ENCODE data around the gene BHLHE23.
A peak's percentile ranks its signal among the peaks of the same experiment; 100 is the strongest.

Gene BHLHE23

DNA sequence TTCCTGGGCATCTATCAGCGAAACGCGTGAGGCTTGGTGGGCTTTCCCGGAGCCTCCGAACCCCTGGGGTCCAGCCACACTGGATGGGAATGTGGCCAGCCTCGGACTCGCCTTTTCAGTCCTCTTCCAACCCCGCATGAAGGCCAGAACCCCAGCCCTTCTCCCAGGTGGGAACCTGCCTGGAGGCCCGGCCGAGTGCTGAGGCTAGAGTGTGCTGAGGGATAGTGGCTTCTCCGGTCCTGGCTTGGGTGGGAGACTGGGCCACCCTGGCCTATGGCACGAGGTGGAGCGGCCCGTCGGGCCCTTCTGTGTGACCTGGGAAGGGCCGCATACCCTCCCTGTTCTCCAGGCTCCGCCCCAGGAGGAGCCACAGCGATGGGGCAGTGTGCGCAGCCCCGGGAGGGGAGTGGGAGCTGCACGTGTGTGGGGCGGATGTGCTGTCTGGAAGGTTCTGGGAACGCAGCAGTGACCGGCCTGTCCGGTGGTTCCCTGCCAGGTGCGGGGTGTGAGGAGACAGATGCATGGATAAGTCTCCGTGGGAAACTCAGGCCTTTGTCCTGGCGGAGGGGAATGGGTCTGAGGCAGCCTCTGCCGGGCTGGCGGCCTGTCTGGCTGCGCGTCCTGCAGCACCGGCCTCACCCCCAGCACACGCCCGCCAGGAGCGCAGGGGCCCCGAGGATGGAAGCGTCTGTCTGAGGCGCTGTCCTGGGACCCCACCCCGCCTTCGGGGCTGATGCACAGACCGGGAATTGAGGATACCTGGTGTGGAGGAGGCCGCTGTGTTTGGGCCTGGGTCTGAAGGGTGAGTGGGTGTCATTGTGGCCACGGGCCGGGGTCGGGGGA is 1.1 kb upstream of the BHLHE23 start:
- no peak for DNase-seq

DNA sequence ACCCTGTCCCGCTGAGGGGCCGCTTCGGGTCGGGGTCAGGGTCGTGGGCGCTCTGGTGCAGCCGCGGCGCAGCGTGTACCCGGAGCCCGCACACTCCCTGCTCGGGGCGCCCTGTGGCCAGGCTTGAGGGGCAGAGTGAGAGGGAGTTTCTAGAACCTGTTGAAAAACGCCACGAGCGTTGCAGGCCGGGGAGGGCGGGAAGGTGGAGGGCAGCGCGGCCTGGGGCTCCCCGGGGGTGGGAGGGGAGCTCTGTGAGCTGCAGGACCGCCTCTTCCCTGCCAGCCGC is 539 bp upstream of the BHLHE23 start:
- DNase-seq: no peak

DNA sequence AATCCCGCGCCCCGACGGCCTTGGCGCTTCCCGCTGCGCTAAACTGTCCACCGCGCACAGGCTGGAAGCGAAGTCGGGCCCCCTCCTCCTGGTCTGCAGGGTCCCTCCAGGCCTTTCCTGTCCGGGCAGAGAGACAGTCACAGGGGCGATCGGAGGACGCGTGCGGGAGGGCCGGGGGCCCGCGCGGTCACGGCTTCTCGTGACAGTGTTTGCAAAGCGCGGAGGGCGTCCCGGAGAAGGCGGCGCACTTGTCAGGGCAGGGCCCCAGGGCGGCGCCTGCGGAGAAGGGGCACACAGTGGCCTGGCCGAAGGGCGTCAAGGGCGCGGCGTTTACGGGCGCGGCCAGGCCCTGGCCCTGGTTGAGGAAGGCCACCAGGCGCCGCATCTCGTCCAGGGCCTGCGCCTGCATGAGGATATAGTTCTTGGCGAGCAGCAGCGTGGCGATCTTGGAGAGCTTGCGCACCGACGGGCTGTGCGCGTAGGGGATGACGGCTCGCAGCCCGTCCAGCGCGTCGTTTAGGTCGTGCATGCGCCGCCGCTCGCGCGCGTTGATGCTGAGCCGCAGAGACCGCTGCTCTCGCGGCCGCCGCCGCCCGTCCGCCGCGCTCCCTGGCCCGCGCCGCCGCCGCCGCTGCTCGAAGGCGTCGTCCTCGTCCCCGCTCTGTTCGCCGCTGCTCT is 763 bp downstream of the BHLHE23 start:
- peak; percentile 29 for DNase-seq

DNA sequence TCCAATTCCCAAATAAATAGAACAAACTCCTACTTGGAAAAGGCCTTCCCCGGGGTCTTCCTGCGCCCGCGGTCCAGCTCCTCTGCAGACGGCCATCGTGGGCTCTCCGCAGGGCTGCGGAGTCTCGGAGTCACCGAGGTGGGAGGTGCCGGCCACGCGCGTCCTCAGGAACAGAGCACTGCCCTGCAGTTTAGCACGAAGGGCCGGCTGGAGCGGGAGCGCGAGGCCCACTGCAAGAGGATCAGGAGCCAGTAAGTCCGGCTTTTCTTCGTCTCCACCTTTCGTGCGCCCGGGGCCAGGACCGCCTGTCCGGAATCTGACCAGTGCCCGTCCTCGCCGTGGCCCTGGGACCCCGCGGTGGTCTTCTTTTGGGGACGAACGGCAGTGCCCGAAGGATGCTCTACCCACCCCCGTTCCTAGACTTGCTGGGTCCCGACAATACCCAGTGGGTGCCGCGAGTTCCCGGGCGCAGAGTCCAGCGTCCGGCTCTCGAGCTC is 1.4 kb downstream of the BHLHE23 start:
- no peak for DNase-seq

DNA sequence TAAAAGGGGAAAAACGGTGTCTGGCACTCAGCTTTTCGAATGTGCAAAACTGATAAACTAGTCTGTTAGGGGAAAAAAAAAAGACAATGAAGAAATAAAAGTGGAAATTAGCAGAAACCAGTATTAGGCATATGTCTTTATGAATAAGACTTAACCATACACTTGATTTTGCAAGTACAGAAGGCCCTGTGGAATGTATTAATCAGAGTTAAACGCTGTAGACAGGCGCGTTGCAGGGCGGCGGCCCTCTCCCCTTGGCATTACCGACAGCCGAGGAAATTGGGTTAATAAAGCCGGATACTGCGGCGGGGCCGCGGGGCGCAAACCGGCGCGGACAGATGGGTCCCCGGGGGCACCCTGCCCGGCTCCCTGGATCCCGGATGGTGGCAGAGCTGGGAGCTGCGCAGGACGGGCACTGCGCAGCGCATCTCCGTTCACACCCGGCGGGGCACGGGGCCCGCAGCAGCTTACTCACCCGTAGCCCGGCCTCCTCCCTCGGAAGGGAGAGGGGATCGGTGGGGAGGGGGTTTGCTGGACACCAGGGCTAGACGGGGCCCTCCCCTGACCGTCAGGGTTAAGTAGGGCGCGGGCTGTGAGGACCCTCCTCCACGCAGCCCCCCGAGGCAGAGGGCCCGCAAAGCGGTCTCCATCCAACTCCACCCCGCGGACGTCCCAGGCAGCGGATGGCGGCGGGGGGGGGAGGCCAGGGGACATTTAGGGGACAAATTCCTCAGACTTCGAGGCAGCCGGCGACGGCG is 2.0 kb downstream of the BHLHE23 start:
- DNase-seq: no peak

DNA sequence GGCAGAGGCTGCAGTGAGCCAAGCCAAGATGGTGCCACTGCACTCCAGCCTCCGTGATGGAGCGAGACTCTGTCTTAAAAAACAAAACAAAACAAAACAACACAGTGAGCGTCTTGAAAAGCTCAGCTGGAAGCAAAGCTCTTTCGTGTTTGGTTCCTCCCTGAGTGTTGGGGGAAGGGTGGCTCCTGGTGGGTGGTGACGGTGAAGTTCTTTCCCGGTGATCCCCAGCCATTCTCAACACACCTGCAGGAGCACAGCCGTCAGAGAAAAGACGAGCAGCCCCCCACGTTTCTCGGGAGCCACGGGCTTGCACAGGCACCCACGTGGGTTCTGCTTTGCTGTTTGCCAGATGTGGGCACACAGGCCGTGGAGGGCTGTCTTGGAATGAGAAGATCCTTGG is 3.2 kb downstream of the BHLHE23 start:
- no peak for DNase-seq

DNA sequence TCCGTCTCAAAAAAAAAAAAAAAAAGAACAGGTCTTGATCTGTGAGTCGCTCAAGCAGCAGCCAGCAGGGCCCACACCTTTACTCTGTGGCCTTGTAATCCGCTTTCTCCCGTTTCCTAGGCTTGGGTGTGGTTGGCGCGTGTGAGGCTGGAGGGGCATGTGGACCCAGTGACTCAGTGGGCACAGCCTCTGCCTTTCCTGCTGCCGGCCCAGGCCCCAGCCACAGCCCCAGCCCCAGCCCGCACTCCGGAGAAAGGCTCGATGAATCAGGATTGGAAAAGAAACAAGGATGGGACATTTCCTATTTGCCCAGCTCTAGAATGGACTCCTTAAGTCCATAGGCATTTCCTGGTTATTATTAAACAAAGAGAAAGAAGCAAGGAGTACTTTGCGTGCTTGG is 4.3 kb downstream of the BHLHE23 start:
- DNase-seq: no peak

DNA sequence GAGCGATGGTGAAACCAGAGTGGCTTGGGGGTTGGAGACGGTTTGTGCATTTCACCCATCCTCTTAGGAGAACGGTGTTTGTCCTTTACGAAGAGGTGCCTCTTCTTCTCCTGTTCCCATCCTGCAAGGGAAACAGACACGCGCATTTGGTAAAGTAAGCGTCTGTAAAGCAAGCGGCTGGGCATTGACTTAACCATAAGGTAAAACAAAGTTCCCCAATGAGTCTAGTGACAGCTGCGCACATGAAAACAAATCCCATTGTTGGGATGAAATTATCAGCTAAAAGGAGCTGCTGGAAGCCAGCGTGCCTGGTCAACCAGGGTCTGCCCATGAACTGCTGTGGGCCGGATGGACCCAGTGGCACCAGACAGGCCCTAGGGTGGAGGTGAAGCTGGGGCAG is 5.8 kb downstream of the BHLHE23 start:
- no peak for DNase-seq

DNA sequence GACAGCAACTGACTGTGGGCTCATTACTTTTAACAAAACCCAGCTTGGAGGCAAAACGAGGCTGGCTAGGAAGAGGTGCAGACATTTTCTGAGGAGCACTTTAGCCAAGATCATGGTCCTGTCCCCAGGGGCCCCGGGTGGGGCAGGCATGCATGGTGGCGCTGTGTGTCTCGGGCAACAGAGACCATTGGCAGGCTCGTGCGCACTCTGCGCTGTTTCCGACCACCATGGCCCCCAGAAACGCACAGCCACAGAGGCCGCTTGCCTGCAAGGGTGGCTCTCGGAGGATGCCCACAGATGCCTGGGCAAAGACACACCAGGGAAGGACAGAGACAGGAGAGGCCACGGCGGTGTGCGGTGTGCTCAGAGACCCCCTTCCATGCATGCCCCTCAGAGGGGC is 6.7 kb downstream of the BHLHE23 start:
- no peak for DNase-seq

DNA sequence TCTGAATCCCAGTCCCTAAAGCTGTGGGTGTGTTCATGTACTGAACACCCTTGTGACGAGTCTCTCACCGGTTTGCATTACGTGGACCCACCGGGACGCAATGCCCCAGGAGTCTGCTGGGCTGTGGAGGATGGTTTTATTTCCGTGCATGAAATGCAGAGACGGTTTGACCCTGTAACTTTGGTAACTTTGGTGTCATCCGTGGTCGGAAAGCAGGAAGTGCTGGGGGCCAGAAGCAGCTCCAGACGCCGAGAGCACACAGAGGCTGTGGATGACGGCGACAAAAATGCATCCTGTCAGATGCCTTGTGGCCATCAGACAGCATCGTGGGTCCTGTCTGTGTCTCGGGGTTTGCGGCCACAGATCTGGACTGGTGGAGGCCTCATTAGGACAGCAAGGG is 7.2 kb downstream of the BHLHE23 start:
- DNase-seq: no peak

DNA sequence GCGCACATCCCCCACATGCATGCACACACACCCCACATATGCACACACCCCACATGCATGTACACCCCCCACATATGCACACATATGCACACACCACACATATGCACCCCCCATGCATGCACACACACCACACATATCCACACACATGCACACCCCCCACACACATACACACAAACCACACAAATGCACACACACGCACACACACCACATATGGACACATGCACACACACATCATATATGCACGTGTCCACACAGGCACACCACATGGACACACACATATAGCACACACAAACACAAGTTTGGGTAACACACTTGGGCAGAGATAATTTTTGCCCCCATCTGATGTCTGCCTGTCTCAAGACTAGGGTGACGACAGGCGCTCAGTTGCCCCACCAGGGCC is 8.3 kb downstream of the BHLHE23 start:
- DNase-seq: no peak

DNA sequence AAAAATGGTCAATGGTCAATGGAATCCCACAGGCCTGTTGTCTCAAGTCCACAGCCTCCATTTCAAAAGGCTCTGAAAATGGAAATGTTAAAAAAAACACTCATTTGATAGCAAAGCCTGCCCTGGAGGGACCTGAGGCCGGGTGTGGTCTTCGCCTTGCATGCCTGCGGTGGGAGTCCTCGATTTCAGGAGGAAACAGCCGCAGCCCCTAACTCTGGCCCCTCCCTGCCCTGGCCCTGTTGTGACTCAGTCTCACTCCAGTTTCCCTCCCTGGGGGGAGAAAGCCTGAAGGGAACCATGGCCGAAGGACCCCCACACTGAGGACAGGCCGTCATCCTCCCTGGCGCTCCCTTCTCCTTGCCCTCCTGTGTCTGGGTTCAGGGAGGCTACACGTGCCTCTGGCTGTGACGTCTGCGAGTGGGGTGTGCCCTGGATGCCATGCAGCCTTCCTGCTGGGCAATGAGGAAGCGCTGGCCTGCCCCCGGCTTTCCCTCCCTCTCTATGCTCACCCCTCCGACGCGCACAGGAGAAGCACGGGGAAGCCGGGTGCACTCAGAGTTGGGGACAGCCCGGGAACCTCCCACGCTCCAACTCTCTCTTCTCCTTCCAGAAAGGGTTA is 9.2 kb downstream of the BHLHE23 start:
- DNase-seq: no peak

DNA sequence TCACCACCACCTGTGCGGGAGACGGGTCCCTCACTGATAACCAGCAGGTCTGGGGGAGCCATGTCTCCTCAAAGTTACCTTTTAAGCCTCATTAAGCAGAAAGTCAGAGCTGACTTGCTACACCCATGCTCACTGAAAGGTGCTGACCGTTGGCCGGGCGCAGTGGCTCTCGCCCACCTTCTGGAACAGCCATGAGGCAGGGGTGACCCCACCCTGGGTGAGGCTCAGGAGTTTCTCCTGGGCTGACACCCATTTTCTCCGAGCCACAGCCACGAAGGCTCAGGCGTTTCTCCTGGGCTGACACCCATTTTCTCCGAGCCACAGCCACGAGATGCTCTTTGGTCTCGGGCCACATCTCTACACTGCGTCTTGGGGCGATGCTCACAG is 10.2 kb downstream of the BHLHE23 start:
- no peak for DNase-seq

DNA sequence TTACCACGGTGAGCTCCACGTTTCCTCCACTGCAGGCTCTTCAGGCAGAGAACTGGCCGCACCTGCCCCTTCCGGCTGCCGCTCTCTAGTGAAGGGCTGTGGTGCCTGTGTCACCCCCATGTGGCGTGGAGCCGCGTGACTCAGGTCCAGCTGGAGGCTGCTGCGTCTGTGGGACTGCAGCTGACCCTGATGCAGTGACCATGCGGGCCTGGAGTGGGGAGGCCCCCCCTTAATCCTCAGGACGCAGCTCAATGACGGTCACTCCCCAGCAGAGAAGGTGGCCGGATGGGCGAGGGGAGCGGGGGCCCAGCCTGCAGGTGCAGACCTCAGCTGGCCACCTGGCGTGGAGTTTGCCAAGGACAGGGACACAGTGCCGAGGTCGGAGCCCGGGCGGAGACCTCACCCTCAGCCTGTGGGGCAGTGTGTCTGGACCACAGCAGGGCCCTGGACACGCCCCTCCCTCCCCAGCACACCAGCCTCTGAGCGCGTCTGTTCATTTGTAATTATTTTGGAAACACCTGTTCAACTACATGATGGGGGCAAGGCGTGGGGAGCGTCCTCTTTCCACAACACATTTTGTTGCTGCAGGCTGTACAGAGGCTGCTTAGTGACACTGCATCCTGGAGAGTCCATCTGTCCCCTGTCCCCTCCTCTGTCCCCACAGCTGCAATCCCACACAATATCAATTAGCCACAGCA is 10.7 kb downstream of the BHLHE23 start:
- no peak for DNase-seq

DNA sequence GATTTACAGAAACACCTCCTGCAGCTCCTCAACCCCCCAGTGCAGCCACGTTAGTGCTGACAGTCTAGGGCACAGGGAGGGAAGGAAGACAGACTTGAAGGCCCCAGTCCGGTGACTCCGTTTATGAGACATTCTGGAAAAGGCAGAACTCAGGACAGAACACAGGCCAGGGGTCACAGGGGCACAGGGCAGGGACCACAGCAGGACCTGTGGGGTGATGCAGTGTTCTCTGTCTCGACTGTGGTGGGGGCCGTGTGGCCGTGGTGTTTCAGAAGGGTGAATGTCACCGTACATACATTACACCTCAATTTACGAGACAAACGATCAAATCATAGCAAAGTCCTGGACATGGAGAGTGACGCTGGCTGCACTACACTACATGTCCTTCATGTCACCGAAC is 11.3 kb downstream of the BHLHE23 start:
- DNase-seq: no peak

DNA sequence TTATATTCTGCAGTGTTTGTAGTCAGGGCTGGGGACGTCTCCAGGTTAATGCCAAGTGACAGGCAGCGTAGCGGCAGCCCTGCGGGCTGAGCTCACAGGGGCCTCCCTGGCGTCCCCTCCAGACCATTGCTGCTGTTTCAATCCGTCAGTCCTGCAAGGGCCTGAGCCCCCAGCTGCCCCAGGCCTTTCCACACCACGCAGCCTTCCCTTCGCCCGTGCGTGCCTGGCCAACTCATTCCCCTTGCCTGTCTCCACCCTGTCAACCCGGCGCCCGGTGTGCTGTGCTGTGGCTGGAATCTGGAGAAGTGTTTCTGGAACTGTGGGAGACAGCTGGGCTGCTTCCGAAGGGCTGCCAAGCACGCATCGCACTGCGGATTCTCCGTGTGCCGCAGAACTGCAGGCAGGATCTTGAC is 11.9 kb downstream of the BHLHE23 start:
- no peak for DNase-seq

DNA sequence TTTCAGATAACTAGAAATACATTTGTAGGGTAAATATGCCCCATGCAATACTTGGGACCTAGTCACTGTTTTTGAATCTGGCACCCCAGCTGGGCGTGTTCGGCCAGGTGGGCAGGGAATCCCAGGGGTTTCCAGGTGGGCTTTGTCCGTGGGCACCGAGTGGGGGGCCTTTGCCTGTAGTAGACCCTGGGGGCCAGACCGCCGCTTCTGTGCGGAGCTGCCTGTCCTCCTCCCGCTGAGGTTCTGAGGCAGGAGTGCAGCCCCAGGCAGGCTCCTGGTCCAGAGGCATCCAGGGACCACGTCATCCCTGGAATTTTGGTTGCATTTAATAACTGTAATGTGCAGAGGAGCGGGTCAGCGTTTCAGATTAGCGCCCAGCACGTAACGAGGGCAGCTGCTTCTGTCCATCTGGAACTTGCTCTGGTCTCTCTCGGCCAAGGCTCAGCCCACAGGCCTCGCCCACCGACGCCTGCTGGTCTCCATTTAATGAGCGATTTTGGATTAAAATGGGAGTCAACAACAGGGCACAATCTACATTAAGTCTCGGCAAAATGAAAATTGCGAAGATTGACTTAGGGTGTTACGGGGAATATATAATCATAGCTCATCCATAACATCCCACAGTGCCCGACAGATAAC is 12.8 kb downstream of the BHLHE23 start:
- no peak for DNase-seq

DNA sequence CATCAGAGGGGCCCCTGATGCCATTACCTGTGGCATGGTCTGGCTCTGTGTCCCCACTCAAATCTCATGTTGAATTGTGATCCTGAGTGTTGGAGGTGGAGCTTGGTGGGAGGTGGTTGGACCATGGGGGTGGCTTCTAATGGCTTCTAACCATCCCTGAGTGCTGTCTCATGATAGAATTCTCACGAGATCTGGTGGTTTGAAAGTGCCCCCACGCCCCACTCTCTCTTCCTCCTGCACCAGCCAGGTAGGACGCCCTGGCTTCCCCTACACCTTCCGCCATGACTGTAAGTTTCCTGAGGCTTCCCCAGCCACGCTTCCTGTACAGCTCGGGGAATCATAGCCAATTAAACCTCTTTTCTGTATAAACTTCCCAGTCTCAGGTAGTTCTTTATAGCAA is 14.9 kb downstream of the BHLHE23 start:
- no peak for DNase-seq

DNA sequence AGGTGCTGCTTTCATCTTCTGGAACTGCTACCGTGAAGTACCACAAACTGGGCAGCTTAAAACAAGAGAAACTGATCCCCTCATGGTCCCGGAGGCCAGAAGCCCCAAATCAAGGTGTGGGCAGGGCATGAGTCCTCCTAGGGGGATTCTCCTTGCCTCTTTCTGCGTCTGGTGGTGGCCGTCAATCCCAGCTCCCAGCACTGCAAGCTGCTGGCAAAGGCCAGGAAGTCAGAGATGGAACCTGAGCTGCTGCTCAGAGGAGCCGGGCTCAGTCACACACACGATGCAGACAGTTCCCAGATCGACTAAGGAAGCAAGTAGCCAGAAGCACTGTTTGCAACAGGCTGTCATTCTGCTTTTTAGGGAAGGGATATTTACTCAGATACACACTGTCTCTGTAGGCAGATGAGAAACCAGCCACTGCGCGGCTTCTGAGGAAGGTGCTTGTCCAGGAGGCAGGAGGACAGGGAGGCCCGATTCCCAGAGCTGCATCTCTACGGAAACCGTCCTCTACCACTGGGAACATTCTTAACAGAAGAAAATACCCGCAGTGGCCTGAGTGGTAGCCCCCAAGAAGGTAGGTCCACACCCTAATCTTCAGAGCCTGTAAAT is 15.5 kb downstream of the BHLHE23 start:
- no peak for DNase-seq

DNA sequence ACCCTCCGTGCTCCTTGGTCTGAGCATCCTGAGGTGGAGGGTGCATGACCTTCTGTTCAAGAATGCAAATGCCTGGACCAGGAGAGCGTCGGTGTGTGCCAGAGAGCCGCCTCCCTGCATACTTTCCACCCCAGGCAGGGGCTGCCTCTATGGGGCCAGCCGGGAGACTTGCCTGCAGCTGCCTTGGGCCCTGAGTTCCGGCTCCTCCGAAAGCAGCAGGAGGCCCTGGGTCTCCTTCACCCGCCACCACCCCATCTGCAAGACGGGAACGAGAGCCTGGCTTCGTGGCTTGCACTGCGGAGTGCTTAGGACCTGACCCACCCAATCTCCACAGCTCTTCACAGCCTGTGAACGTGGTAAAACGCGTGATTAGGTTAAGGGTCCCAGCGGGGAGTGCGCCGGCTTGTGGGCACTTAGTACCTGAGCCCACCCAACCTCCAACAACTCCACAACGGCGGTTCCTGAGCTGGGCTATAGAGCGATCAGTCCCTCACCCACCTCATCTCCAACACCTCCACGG is 16.4 kb downstream of the BHLHE23 start:
- no peak for DNase-seq

DNA sequence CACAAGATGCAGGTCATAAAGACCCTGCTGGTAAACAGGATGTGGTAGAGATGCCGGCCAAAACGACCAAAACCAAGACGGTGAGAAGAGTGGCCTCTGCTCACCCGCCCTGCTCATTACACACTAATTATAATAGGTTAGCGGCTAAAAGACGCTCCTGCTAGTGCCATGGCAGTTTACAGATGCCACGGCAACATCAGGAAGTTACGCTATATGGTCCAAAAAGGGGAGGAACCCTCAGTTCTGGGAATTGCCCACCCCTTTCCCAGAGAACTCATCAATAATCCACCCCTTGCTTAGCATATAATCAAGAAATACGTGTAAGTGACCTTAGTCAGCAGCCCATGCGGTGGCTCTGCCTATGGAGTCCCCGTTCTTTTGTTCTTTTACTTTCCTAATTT is 17.6 kb downstream of the BHLHE23 start:
- peak; percentile 27 for DNase-seq

DNA sequence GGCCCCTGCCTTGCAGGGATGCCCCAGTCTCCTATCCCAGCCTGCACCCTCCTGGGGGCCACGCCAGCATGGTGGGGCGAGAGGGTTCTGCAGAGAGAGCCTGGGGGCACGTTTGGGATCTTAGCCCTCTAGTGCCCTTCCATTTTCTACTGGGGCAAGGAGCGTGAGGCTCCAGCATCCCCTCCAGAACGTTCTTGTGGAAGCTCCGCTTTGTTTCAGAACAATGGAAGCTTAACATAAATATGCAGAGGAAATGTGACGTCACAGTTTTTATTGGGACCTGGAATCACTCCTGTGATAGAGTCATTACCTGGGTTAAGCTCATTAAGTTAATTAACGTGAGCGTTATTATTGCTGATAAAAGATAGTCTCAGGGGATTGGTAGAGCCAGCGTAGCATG is 19.6 kb downstream of the BHLHE23 start:
- no peak for DNase-seq

Data from activated CD4-positive, alpha-beta T cell treated with anti-CD3 and anti-CD28 coated beads for 48 hours (primary cell).